Measurements from ENCODE around the gene ID4. TPM values are rescaled to one million over a fixed set of nuclear protein-coding genes. Genes with fewer than 3 reads are reported as not detected.
A peak's percentile ranks its signal among the peaks of the same experiment; 100 is the strongest.

The ID4 gene
- total and polyA plus RNA-seq, 8 donors = 27.5 to 55.7 (median 41.9) TPM

DNA sequence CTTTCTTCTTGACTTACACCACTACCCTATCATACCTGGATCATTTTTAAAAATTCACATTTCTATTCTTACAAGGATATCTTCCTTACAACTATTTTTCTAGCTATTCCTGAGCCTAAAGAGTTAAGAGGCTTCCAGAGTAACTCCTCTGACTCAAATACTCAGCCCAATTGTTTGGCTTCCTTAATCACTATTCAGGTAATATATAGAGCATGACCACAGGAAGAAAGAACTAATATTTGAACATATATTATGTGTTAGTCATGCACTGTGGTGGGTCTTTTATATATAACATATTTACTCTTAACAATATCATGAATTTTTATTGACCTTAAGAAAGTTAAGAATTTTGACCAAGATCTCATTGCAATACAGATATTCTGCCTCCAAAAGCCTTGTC is 42.0 kb upstream of the ID4 start:
- Histone ChIP-seq H3K27ac (no peak overlapping the region), H3K4me1 (peaks cover 0 to 7% of the 10 kb centered on the region in 2 donors), H3K27me3 (no peaks in the 10 kb centered on the region), H3K4me3 (no peak overlapping the region), H3K9me3 (peaks cover 0 to 10% of the 10 kb centered on the region in 2 donors), H3K36me3 (no peaks in the 10 kb centered on the region)
- no peak for DNase-seq
- TF ChIP-seq, protein P1, sequence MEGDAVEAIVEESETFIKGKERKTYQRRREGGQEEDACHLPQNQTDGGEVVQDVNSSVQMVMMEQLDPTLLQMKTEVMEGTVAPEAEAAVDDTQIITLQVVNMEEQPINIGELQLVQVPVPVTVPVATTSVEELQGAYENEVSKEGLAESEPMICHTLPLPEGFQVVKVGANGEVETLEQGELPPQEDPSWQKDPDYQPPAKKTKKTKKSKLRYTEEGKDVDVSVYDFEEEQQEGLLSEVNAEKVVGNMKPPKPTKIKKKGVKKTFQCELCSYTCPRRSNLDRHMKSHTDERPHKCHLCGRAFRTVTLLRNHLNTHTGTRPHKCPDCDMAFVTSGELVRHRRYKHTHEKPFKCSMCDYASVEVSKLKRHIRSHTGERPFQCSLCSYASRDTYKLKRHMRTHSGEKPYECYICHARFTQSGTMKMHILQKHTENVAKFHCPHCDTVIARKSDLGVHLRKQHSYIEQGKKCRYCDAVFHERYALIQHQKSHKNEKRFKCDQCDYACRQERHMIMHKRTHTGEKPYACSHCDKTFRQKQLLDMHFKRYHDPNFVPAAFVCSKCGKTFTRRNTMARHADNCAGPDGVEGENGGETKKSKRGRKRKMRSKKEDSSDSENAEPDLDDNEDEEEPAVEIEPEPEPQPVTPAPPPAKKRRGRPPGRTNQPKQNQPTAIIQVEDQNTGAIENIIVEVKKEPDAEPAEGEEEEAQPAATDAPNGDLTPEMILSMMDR (IDR thresholded peaks at IDR 0.05) = no peak
- no peak for ATAC-seq
- intact Hi-C loops (cut with DNase I) = no loop called here

DNA sequence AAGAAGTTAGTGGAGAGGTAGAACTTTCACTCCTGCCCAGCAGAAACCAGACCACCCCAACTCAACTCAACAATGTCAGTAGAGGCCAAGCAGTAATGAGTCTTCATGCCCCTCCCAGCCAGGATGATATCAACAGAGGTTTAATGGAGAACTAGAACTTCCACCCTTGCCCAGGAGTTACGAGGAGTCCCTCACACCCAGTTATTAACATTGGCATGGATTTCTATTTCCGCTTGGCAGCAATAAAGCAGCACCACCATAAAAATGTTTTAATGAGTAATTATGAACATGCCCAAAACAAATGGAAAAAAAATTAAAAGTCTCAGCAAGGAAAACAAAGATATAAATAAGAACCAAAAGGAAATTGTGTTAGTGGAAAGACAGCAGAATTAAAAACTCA is 40.7 kb upstream of the ID4 start:
- no peaks in the 10 kb centered on the region for H3K4me1 ChIP-seq
- ATAC-seq (no peak), DNase-seq (no peak)
- H3K9me3 ChIP-seq = peaks cover 0 to 10% of the 10 kb centered on the region in 2 donors
- no peaks in the 10 kb centered on the region for H3K27me3 ChIP-seq
- TF ChIP-seq, protein P1 (IDR thresholded peaks at IDR 0.05) = no peak
- H3K4me3 ChIP-seq = no peak overlapping the region
- H3K27ac ChIP-seq = no peak overlapping the region
- H3K36me3 ChIP-seq = no peaks in the 10 kb centered on the region
- intact Hi-C loops (cut with DNase I) = no loop called here

DNA sequence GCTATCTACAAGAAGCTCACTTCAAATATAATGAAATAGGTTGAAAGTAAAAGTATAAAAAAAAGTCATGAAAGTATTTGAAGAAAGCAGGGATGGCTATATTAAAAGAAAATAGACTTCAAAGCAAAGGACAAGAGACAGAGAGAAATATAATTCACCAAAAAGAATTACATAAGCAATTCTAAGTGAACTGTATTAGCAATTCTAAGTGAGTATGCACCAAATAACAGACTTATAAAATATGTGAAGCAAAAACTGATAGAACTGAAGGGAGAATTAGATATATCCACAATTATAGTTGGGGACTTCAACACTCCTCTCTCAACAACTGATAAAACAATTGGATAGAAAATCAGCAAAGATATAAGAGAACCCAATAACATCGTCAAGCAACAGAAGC is 38.8 kb upstream of the ID4 start:
- Histone ChIP-seq H3K9me3 (peaks cover 0 to 10% of the 10 kb centered on the region in 2 donors), H3K27me3 (no peaks in the 10 kb centered on the region), H3K36me3 (no peaks in the 10 kb centered on the region), H3K4me1 (no peaks in the 10 kb centered on the region), H3K4me3 (no peak overlapping the region), H3K27ac (no peak overlapping the region)
- intact Hi-C loops (cut with DNase I) = no loop called here
- TF ChIP-seq, protein P1 (IDR thresholded peaks at IDR 0.05) = no peak
- ATAC-seq (no peak), DNase-seq (no peak)

DNA sequence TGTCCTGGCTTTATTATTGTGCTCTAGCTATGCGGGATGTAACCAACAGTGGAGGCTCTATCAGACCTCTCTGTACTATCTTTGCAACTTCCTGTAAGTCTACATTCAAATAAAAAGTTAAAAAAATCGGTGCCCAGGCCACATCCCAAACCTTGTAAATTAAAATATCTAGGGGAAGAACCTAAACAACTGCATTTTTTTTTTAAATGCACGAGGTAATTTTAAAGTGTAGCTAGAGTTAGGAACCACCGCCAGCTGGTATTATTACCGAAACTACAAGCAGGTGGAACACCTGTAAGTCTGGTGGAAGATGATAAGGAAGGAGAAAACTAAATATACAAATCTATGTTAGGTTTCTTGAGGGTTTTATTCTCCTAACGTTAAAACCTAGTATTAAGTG is 34.5 kb upstream of the ID4 start:
- TF ChIP-seq, protein P1 (IDR thresholded peaks at IDR 0.05) = no peak
- DNase-seq (no peak), ATAC-seq (no peak)
- Histone ChIP-seq H3K27ac (no peak overlapping the region), H3K36me3 (no peaks in the 10 kb centered on the region), H3K9me3 (no peaks in the 10 kb centered on the region), H3K4me1 (peaks cover 0 to 5% of the 10 kb centered on the region in 2 donors), H3K27me3 (peaks cover 0 to 21% of the 10 kb centered on the region in 2 donors), H3K4me3 (no peak overlapping the region)
- intact Hi-C loops (cut with DNase I) = no loop called here

DNA sequence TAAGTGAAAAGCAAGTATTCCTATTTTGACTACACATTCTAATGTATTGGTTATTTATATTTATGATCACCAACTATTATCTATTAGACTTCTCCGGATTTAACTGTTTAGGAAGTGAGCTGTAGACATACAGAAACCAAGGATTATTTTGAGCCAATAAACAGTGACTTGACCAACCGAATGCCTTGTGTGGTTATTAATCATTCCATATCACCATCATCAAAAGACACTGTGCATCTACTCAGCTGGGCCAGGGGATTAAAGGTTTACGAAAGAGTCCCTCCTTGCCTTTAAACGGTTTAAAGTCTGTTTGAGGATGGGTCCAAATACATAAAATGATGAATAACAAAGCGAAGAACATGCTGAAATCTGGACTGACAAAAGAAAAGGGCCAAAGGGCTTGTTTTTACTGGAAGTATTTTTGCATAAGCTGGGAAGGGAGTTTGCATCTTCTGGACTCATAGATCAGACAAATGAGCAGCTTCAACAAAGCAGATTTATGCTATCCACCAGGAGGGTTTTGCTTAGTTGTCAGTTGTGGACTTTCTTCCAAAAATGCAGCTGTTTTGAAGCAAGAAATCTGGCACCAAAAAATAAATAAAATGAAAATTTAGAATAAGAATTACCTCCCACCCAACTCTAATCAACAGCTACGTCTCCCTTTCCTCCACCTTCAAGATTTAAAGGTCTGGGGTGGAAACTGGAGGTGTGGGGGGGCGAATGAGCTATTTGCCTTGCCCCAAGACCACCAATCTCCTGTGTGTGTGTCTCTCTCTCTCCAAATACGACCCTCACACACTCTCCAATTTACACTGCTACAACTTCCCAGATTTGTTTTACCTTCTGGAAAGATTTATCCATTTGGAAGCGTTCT is 33.6 kb upstream of the ID4 start:
- peak overlapping the region; percentile 31 to 35 for H3K4me3 ChIP-seq
- intact Hi-C loops (cut with DNase I) = no loop called here
- DNase-seq (peak in 2 of 4 donors; percentile 67 to 72), ATAC-seq (no peak)
- TF ChIP-seq, protein P1 (IDR thresholded peaks at IDR 0.05) = no peak
- H3K9me3 ChIP-seq = no peaks in the 10 kb centered on the region
- H3K4me1 ChIP-seq = peaks cover 0 to 5% of the 10 kb centered on the region in 2 donors
- H3K27me3 ChIP-seq = peaks cover 0 to 21% of the 10 kb centered on the region in 2 donors
- peak overlapping the region; percentile 88 to 97 for H3K27ac ChIP-seq
- H3K36me3 ChIP-seq = no peaks in the 10 kb centered on the region
